ENCODE results near the gene PSMA6.

Gene PSMA6

GRCh38 chr14:35292051-35292769 is at the start of gene PSMA6:
TSS of gene PSMA6 (plus strand) at chr14:35292382. CDS start at chr14:35292477, 95 bp downstream.
- ChIA-PET CTCF (interaction anchor here (0.5 to 2.7 kb wide), 7 partner anchors 20 to 154 kb away, joined by 3 to 10 read pairs (median 4); no protein-coding TSS in a partner anchor), POLR2A (interaction anchor here (0.5 to 1.9 kb wide), 23 partner anchors 8 to 1572 kb away, joined by 3 to 38 read pairs (median 4); partner anchors contain the start of genes BRMS1L, FAM177A1, NFKBIA and PPP2R3C)
- H3K27ac ChIP-seq (ENCODE audit: extremely low read depth, low read depth, low read length), result peak within 1 kb of the TSS; percentile 80
- H3K4me3 ChIP-seq (ENCODE audit: low read depth, low read length), result peak within 1 kb of the TSS; percentile 95
- H3K36me3 ChIP-seq (ENCODE audit: control insufficient read depth in 2 of 2, insufficient read depth in 1 of 2, low read length in 2 of 2), result peaks cover 3 to 12% of the 10 kb centered on the region in 2 experiments; a peak in 2 of 3 replicates
- H3K4me1 ChIP-seq (ENCODE audit: control insufficient read depth, insufficient read depth, low read length), result peaks cover 12% of the 10 kb centered on the region
- H3K9me3 ChIP-seq (ENCODE audit: control insufficient read depth, insufficient read depth, low read depth, low read length), result no peaks in the 10 kb centered on the region
- TF ChIP-seq ZEB2 (tag by site-specific recombination; IDR thresholded peaks at IDR 0.05) (0 out of 2 replicates have a peak, but pooled peaks have one; percentile 58), YY2 (tag by site-specific recombination; IDR thresholded peaks at IDR 0.05) (no peak), ZBTB48 (tag by site-specific recombination; IDR thresholded peaks at IDR 0.05) (peak; percentile 98), GLI4 (tag by site-specific recombination; IDR thresholded peaks at IDR 0.05) (no peak), ZNF19 (tag by site-specific recombination; IDR thresholded peaks at IDR 0.05; ENCODE audit: low read depth) (no peak), PBX3 (CRISPR knock-in tag; IDR thresholded peaks at IDR 0.05) (0 out of 2 replicates have a peak, but pooled peaks have one; percentile 10), OVOL3 (tag by site-specific recombination; IDR thresholded peaks at IDR 0.05) (no peak; the same call in 1 of the 2 replicates), ZNF561 (tag by site-specific recombination; IDR thresholded peaks at IDR 0.05; ENCODE audit: borderline replicate concordance) (peak; percentile 24), ZNF785 (tag by site-specific recombination; IDR thresholded peaks at IDR 0.05) (no peak), ZNF398 (tag by site-specific recombination; IDR thresholded peaks at IDR 0.05) (no peak), PRDM6 (tag by site-specific recombination; IDR thresholded peaks at IDR 0.05) (no peak), ZBTB11 (tag by site-specific recombination; conservative IDR thresholded peaks at IDR 0.05; ENCODE audit: low read depth) (peak; percentile 96), ZNF530 (tag by site-specific recombination; IDR thresholded peaks at IDR 0.05; ENCODE audit: low read depth) (no peak), ZNF518A (tag by site-specific recombination; conservative IDR thresholded peaks at IDR 0.05; ENCODE audit: low read depth) (peak; percentile 100), ZNF341 (tag by site-specific recombination; IDR thresholded peaks at IDR 0.05; ENCODE audit: low read depth) (peak; percentile 38; the same call in 1 of the 2 replicates), SP7 (tag by site-specific recombination; IDR thresholded peaks at IDR 0.05) (peak; percentile 63; the same call in 1 of the 2 replicates), ZNF777 (tag by site-specific recombination; IDR thresholded peaks at IDR 0.05; ENCODE audit: borderline replicate concordance) (no peak), SP2 (tag by site-specific recombination; IDR thresholded peaks at IDR 0.05) (peak; percentile 98), ZNF350 (tag by site-specific recombination; IDR thresholded peaks at IDR 0.05) (no peak), ZNF132 (tag by site-specific recombination; IDR thresholded peaks at IDR 0.05; ENCODE audit: borderline replicate concordance) (no peak), ZNF555 (tag by site-specific recombination; conservative IDR thresholded peaks at IDR 0.05) (no peak), ZNF580 (tag by site-specific recombination; IDR thresholded peaks at IDR 0.05) (no peak)
